Vagina (tissue), 2 donors: Measurements from ENCODE around the gene HOXD4.

Source experiments
- CTCF ChIP-seq, 3 experiments: fragments of 450-650 bp in 2 of 3; fragments of 200-600 bp in 1 of 3; sonication (generic) in 1 of 3; IDR thresholded peaks; one replicate each; pipeline ENCODE4 v1.5.1; 2017 to 2019; ENCODE audit warnings: antibody characterized with exemption in 3 of 3, mild to moderate bottlenecking in 2 of 3, moderate library complexity in 2 of 3
- POLR2A ChIP-seq, 2 donors: fragments of 450-650 bp; IDR thresholded peaks; one replicate each; pipeline ENCODE4 v1.6.1; 2017; ENCODE audit warnings: antibody characterized with exemption in 2 of 2, mild to moderate bottlenecking in 2 of 2, moderate library complexity in 2 of 2
- POLR2AphosphoS5 ChIP-seq, 2 donors: sonication (generic); formaldehyde crosslinking; IDR thresholded peaks; one replicate each; pipeline ENCODE4 v1.9.0; 2017; ENCODE audit warnings: antibody characterized with exemption in 2 of 2, mild to moderate bottlenecking in 2 of 2, low read depth in 1 of 2; ENCODE audit not compliant: insufficient read depth in 1 of 2

- no peak for TF ChIP-seq CTCF (IDR thresholded peaks at IDR 0.05)
- TF ChIP-seq POLR2AphosphoS5 (IDR thresholded peaks at IDR 0.05; ENCODE audit: insufficient read depth in 1 of 2, low read depth in 1 of 2): no peak
- TF ChIP-seq POLR2A (IDR thresholded peaks at IDR 0.05): no peak
Observed at GRCh38 chr2:176120364-176121189, 30.8 kb upstream of the HOXD4 start.
